IMR-90 (cell line): ENCODE results near the gene UBLCP1. TPM values are rescaled to one million over a fixed set of nuclear protein-coding genes. Genes with fewer than 3 reads are reported as not detected.
"Not testable (repeated sequence)": the region's sequence is repeated elsewhere in the genome, so short reads cannot be mapped to it uniquely, and the experiment has no call there.

Source experiments
- ATAC-seq: fragments of 200-7000 bp; cut with Tn5 transposase; 2 replicates; pipeline ENCODE4 v1.9.1; 2020; ENCODE audit warnings: low read depth, mild to moderate bottlenecking, moderate library complexity
- BruUV-seq: library from RNA; stranded (reverse); fragments of 400-500 nt; replicated peaks from 2 replicates; lab custom pipeline; 2021; lab: Mats Ljungman, UMichigan
- CTCF ChIA-PET: fragments of 300-600 bp; formaldehyde crosslinking; extraction: SDS; loops from one replicate; lab custom pipeline; 2021; ENCODE audit warnings: antibody characterized with exemption; lab: Yijun Ruan, JAX
- POLR2A ChIA-PET: fragments of 300-600 bp; sonication (Branson Sonifier 250); formaldehyde crosslinking; loops from one replicate; lab custom pipeline; 2022; ENCODE audit warnings: antibody characterized with exemption; ENCODE audit not compliant: unreplicated experiment; lab: Charles Lee
- DNase-seq: peaks from one replicate; pipeline ENCODE4 v3.0.0; 2013
- H2AFZ ChIP-seq: replicated peaks from 2 replicates; pipeline ENCODE3; 2013; ENCODE audit warnings: low read length, mild to moderate bottlenecking; ENCODE audit not compliant: poor library complexity
- H2AK5ac ChIP-seq: 2 replicates; pipeline ENCODE4 v1.6.1; 2013; ENCODE audit warnings: low read depth, low read length, inconsistent platforms
- H2AK9ac ChIP-seq: replicated peaks from 2 replicates; pipeline ENCODE3; 2013; ENCODE audit warnings: mild to moderate bottlenecking, low read depth, low read length, moderate library complexity; ENCODE audit not compliant: poor library complexity
- H2BK120ac ChIP-seq: 2 replicates; pipeline ENCODE4 v1.6.1; 2013; ENCODE audit warnings: low read depth, low read length, inconsistent platforms
- H2BK15ac ChIP-seq: 3 replicates; pipeline ENCODE4 v1.6.1; 2013; ENCODE audit warnings: low read depth, low read length, inconsistent platforms
- H2BK20ac ChIP-seq: 2 replicates; pipeline ENCODE4 v1.6.1; 2013; ENCODE audit warnings: low read depth, mild to moderate bottlenecking, inconsistent platforms, low read length, moderate library complexity
- H2BK5ac ChIP-seq: 2 replicates; pipeline ENCODE4 v1.6.1; 2013; ENCODE audit warnings: mild to moderate bottlenecking, low read depth, low read length, inconsistent platforms; ENCODE audit not compliant: poor library complexity, severe bottlenecking
- H3K14ac ChIP-seq: replicated peaks from 2 replicates; pipeline ENCODE4 v1.6.1; 2013; ENCODE audit warnings: low read depth, low read length, inconsistent platforms
- H3K18ac ChIP-seq: 2 replicates; pipeline ENCODE4 v1.6.1; 2013; ENCODE audit warnings: low read depth, low read length, control low read depth
- H3K23ac ChIP-seq: 2 replicates; pipeline ENCODE4 v1.6.1; 2013; ENCODE audit warnings: low read depth, low read length, inconsistent platforms
- H3K27ac ChIP-seq: 2 replicates; pipeline ENCODE4 v1.5.1; 2013; ENCODE audit warnings: mild to moderate bottlenecking, control low read depth, low read length; ENCODE audit not compliant: insufficient read depth
- H3K27me3 ChIP-seq: 2 replicates; pipeline ENCODE4 v1.6.1; 2013; ENCODE audit warnings: low read length; ENCODE audit not compliant: control insufficient read depth, insufficient read depth
- H3K36me3 ChIP-seq: 2 replicates; pipeline ENCODE4 v1.6.1; 2013; ENCODE audit warnings: low read length, mixed read lengths; ENCODE audit not compliant: control insufficient read depth, insufficient read depth
- H3K4ac ChIP-seq: 2 replicates; pipeline ENCODE4 v1.6.1; 2013; ENCODE audit warnings: low read depth, low read length, inconsistent platforms
- H3K4me1 ChIP-seq: 2 replicates; pipeline ENCODE4 v1.6.1; 2013; ENCODE audit warnings: low read length, mixed read lengths; ENCODE audit not compliant: control insufficient read depth, insufficient read depth
- H3K4me2 ChIP-seq: 2 replicates; pipeline ENCODE4 v1.6.1; 2013; ENCODE audit warnings: low read depth, mild to moderate bottlenecking, control low read depth, low read length, moderate library complexity
- H3K4me3 ChIP-seq: 2 replicates; pipeline ENCODE4 v1.5.1; 2013; ENCODE audit warnings: low read depth, mild to moderate bottlenecking, control low read depth, low read length, moderate library complexity; ENCODE audit not compliant: insufficient read depth
- H3K56ac ChIP-seq: 2 replicates; pipeline ENCODE4 v1.6.1; 2013; ENCODE audit warnings: low read length, inconsistent platforms; ENCODE audit not compliant: insufficient read depth; ENCODE audit errors: extremely low read depth
- H3K79me1 ChIP-seq, 2 experiments: 2 replicates each; pipeline ENCODE4 v1.6.1; 2013; ENCODE audit warnings: low read length in 2 of 2, inconsistent platforms in 1 of 2, low read depth in 1 of 2
- H3K9ac ChIP-seq: 2 replicates; pipeline ENCODE4 v1.6.1; 2013; ENCODE audit warnings: low read depth, low read length, control low read depth
- H3K9me1 ChIP-seq: 2 replicates; pipeline ENCODE4 v1.6.1; 2013; ENCODE audit warnings: low read length, inconsistent platforms; ENCODE audit not compliant: insufficient read depth
- H3K9me3 ChIP-seq: 2 replicates; pipeline ENCODE4 v1.6.1; 2013; ENCODE audit warnings: low read length; ENCODE audit not compliant: control insufficient read depth, insufficient read depth
- H4K20me1 ChIP-seq: 2 replicates; pipeline ENCODE4 v1.6.1; 2013; ENCODE audit warnings: low read length, inconsistent platforms; ENCODE audit not compliant: insufficient read depth
- H4K5ac ChIP-seq: 2 replicates; pipeline ENCODE4 v1.6.1; 2013; ENCODE audit warnings: mild to moderate bottlenecking, low read depth, low read length, control low read depth
- H4K8ac ChIP-seq, 2 experiments: 2 replicates each; pipeline ENCODE4 v1.6.1; 2013; ENCODE audit warnings: low read depth in 2 of 2, low read length in 2 of 2, control low read depth in 1 of 2, inconsistent platforms in 1 of 2
- H4K91ac ChIP-seq: 2 replicates; pipeline ENCODE4 v1.6.1; 2013; ENCODE audit warnings: low read depth, low read length, inconsistent platforms; ENCODE audit not compliant: insufficient read depth
- WGBS, 2 experiments: methylation state at CpG; one replicate each; pipeline versions ENCODE4 v1.1.5 to v1.1.7; 2013; ENCODE audit warnings: missing lambda C conversion rate in 2 of 2; ENCODE audit not compliant: insufficient read length in 1 of 2; ENCODE audit errors: extremely low coverage in 2 of 2; 5-methylcytosine and 5-hydroxymethylcytosine counted together
- dilution Hi-C: fragments of 300-500 bp; cut with HindIII; formaldehyde crosslinking; loops from one replicate; pipeline ENCODE4 v1.14.3; 2018; ENCODE audit warnings: low sequenced_read_pairs; ENCODE audit not compliant: unreplicated experiment
- in situ Hi-C: fragments of 300-500 bp; cut with MboI; formaldehyde crosslinking; loops from 3 replicates; pipeline ENCODE4 v1.14.3; 2019; ENCODE audit warnings: low sequenced_read_pairs, inconsistent platforms, mixed read lengths
- intact Hi-C: fragments of 100-400 bp; cut with micrococcal nuclease; formaldehyde crosslinking; loops from 2 replicates; pipeline ENCODE4 v1.10.0; 2022
- polyA plus RNA-seq, 3 experiments: library from polyadenylated mRNA; depleted of rRNA; stranded (reverse); fragments of >200 nt; gene quantifications; 2 replicates each; pipeline ENCODE4 v1.2.3, GENCODE V29; 2012; ENCODE audit warnings: low replicate concordance in 1 of 3
- total RNA-seq: library from RNA; depleted of rRNA; stranded (reverse); fragments of >200 nt; gene quantifications from 2 replicates; pipeline ENCODE4 v1.2.3, GENCODE V29; 2012

UBLCP1 gene
- total and polyA plus RNA-seq, 2 of the 4 experiments (the other 2 are of a cell fraction), result 11.7 to 17.5 TPM

DNA sequence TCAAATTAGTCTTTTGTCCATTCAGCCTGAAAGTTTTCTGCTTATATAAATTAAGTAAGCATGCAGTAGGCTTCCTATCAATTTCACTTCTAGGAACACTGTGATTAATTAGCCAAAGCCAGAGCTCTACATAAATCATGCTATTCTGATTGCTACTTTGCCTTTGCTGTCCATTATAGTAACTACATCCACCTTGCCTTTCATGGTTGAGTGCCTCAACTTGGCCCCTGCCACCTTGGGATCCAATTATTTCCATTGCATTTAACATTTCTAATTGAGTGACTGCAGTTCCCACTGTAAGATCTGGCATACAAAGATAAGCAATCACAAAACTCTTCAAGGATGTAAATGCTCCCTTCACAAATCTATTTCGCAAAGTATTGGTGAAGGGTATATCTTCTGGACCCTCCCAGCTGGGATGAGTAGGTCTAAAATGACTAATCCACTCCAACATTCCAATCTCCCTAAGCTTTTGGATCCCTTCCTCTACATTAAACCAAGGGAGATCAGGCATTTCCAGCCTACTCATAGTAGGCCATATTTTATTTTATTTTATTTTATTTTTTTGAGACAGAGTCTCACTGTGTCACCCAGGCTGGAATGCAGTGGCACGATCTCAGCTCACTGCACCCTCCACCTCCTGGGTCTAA, 27.1 kb upstream of the UBLCP1 start:
- H2BK120ac ChIP-seq, H2BK5ac ChIP-seq, H3K79me1 ChIP-seq, intact Hi-C loops, BruUV-seq, H3K14ac ChIP-seq, H2AK9ac ChIP-seq, CTCF ChIA-PET, H3K36me3 ChIP-seq, H3K27ac ChIP-seq, H2BK20ac ChIP-seq, H4K20me1 ChIP-seq, in situ Hi-C loops, dilution Hi-C loops, H2AFZ ChIP-seq, H3K4ac ChIP-seq, H3K23ac ChIP-seq, H2BK15ac ChIP-seq, H4K8ac ChIP-seq, POLR2A ChIA-PET, H2AK5ac ChIP-seq, H4K91ac ChIP-seq, H3K9me1 ChIP-seq, H3K9ac ChIP-seq, H3K9me3 ChIP-seq, ATAC-seq, H3K18ac ChIP-seq, H4K5ac ChIP-seq, H3K4me2 ChIP-seq, H3K4me1 ChIP-seq, H3K56ac ChIP-seq, H3K27me3 ChIP-seq, H3K4me3 ChIP-seq: not testable (repeated sequence)
- WGBS, 2 experiments, result no CpG with 5 or more reads among the region's 2 CpGs
- DNase-seq, result peak; percentile 4
